C4-2B (cell line): ENCODE results near the gene NINL.

Source experiments
- ZFX ChIP-seq: fragments of 450-650 bp; IDR thresholded peaks from 2 replicates; pipeline ENCODE4 v1.6.1; 2017
- TF ChIP-seq, protein P1 (sequence below): fragments of 450-650 bp; conservative IDR thresholded peaks from 2 replicates; pipeline ENCODE4 v1.5.1; 2017; ENCODE audit warnings: mild to moderate bottlenecking

DNA sequence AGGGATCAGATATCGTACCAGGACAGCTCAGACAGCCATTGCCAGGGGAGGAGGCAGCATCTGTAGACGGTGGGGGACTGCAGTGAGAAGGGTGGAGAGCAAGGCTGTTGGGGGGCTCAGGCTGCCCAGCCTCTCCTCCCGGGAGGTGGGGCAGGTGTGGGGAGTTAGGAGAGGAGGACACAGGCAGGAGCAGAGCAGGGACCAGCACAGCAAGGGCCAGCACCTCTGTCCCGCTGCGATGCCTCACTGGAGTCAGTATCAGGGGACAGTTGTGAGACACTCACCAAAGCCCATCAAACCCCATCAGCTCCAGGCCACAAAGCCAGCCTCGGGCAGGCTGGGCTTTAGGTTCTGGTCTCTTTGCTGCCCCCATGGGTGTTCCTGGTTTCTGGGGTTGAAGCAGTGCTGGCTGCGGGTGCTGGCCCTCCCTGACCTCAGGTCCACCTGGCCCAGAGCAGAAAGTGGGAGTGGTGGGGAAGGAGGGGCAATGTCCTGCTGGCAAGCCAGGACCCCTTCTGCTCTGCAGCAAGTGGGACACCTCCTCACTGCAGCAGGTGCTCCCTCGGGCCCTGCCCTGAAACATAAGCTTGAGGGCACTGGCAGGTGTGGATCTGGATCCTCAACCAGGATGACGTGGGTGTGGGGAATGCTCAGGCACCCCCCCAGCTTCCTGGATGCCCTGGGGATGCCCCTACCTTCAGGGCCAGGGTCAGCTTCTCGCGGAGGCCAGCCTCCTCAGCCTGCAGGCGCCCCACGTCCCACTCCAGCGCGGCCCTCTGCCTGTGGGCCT is 94.5 kb downstream of the NINL start:
- TF ChIP-seq, protein P1, sequence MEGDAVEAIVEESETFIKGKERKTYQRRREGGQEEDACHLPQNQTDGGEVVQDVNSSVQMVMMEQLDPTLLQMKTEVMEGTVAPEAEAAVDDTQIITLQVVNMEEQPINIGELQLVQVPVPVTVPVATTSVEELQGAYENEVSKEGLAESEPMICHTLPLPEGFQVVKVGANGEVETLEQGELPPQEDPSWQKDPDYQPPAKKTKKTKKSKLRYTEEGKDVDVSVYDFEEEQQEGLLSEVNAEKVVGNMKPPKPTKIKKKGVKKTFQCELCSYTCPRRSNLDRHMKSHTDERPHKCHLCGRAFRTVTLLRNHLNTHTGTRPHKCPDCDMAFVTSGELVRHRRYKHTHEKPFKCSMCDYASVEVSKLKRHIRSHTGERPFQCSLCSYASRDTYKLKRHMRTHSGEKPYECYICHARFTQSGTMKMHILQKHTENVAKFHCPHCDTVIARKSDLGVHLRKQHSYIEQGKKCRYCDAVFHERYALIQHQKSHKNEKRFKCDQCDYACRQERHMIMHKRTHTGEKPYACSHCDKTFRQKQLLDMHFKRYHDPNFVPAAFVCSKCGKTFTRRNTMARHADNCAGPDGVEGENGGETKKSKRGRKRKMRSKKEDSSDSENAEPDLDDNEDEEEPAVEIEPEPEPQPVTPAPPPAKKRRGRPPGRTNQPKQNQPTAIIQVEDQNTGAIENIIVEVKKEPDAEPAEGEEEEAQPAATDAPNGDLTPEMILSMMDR: no peak
- no peak for TF ChIP-seq ZFX
